OCI-LY1 (cell line): ENCODE results near the gene DDAH1.

Source experiments
- EZH2 ChIP-seq: fragments of 200-600 bp; sonication (generic), shearing (Covaris generic); IDR thresholded peaks from 2 replicates; pipeline ENCODE4 v1.8.0; 2017; ENCODE audit warnings: borderline replicate concordance, mixed run types, mild to moderate bottlenecking, antibody characterized with exemption, low read length, moderate library complexity, mixed read lengths
- TF ChIP-seq, protein P1 (sequence below): fragments of 200-600 bp; sonication (generic), shearing (Covaris generic); IDR thresholded peaks from 2 replicates; pipeline ENCODE4 v1.5.1; 2017; ENCODE audit warnings: mild to moderate bottlenecking, antibody characterized with exemption, low read length, moderate library complexity, mixed read lengths

DNA sequence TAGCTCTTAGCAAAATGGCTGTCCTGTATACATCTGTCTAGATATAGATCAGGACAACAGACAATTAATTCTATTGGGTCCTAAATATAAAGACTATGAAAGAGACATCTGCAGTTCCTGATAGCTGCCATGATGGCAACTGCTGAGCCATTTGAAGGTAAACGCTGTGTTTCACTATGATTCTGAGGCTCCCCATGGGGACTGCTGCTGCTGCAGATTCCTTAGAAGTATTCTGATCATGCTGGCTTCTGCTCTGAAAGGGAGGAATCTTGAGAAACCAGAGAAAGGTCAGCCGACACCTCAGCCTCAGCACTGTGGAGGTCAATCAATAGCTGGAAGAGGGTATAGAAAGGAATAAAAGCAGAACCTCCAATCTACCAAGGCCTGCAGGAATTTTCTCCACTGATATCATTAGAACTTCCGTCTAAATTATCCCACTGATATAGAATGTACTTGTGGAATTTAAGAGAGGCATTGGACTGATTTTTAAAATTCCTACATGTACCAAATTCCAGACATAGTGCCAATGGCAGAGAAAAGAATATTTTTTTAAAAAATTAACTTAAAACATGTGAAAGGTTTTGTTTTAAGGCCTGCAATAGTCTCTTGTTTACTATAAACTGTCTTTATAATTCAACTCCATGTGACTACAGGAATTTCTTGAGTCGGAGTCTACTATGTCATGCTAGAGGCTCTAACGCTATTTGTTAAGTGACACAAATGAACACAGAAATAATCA lies 53.2 kb downstream of the DDAH1 start:
- no peak for TF ChIP-seq EZH2
- TF ChIP-seq, protein P1, sequence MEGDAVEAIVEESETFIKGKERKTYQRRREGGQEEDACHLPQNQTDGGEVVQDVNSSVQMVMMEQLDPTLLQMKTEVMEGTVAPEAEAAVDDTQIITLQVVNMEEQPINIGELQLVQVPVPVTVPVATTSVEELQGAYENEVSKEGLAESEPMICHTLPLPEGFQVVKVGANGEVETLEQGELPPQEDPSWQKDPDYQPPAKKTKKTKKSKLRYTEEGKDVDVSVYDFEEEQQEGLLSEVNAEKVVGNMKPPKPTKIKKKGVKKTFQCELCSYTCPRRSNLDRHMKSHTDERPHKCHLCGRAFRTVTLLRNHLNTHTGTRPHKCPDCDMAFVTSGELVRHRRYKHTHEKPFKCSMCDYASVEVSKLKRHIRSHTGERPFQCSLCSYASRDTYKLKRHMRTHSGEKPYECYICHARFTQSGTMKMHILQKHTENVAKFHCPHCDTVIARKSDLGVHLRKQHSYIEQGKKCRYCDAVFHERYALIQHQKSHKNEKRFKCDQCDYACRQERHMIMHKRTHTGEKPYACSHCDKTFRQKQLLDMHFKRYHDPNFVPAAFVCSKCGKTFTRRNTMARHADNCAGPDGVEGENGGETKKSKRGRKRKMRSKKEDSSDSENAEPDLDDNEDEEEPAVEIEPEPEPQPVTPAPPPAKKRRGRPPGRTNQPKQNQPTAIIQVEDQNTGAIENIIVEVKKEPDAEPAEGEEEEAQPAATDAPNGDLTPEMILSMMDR = no peak
